Neuronal stem cell (in vitro differentiated cells): Measurements from ENCODE around the gene ARHGEF33. TPM values are rescaled to one million over a fixed set of nuclear protein-coding genes. Genes with fewer than 3 reads are reported as not detected.

Experiments used
- small RNA-seq: library from polyadenylated mRNA; stranded (forward); fragments of <200 nt; extraction: miRNeasy Mini kit (QIAGEN cat#:217004); gene quantifications from one replicate; pipeline ENCODE3, GENCODE V24; 2013; ENCODE audit not compliant: insufficient read depth

The ARHGEF33 gene

Small RNA genes within 50 kb of the gene (small RNA-seq; reads per million reads assigned to genes)
- gene RN7SL96P, result not detected
- gene RNU6-851P, result not detected
